NCI-H345 treated with DMSO at 0.1 percent for 48 hours (cell line): ENCODE results near the gene ROCK2.
"Not testable (repeated sequence)": the region's sequence is repeated elsewhere in the genome, so short reads cannot be mapped to it uniquely, and the experiment has no call there.

Experiments
- DNase-seq: peaks from one replicate; lab custom pipeline; 2025; ENCODE audit not compliant: unreplicated experiment; lab: John Stamatoyannopoulos, UW

Gene ROCK2

DNA sequence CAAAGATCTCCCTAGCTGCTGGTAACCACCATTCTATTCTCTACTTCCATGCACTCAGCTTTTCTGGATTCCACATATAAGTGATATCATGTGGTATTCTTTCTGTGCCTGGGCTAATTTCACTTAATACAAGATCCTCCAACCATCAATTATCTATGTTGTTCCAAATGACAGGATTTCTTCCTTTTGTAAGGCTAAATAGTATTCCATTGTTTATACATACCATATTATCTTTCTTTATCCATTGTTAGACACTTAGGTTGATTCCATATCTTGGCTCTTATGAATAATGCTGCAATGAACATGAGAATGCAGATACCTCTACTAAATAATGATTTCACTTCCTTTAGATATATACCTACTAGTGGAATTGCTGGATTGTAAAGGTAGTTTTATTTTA lies 66.2 kb downstream of the ROCK2 start:
- DNase-seq: no peak

DNA sequence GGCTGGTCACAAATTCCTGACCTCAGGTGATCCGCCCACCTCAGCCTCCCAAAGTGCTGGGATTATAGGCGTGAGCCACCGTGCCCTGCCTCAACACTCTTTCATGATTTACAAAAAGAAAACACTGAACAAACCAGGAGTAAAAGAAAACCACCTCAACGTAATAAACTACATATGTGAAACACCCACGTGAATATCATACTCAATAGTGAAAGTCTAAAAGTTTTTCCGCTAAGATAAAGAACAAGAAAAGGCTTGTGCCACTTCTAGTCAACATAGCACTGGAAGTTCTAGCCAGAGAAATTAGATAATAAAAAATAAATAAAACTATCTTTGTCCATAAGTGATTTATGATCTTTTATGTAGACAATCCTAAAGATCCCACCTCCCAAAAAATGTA lies 68.5 kb downstream of the ROCK2 start:
- DNase-seq: no peak

DNA sequence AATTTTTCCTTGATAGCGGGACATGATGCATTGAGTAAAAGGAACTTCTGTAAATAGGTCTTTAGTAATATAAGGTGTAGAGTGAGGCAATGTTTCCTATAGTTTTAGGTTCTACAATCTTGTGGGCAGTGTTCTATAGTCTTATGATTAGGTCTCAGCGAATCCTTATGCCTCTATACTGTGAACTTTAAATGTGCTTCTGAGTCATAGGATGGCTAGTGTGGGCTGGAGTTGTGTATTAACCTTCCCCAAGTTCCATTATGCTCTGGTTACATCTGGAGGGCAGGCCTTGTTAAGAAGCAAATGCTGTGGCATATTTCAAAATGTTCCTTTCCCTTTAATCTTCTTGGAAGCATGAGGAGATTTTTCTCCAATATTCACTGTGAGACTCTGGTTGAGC lies 73.5 kb downstream of the ROCK2 start:
- DNase-seq: no peak

DNA sequence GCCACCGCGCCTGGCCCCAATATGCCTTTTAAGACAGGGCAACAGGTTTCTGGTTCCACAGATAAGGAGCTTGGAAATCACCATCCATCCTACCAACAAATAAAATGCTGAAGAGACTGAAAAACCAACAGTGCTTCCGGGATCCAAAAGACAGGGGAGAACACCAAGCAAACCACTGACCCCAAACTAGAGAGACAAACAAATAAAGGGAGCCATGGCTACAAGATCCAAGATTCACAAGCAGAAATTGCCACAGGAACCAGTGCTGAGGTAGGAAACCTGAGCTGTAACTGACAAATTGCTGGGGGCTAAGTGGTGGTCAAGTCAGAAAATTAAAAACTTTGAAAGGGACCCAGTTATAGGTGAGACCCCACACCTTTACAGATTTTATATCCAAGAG lies 76.5 kb downstream of the ROCK2 start:
- no peak for DNase-seq

DNA sequence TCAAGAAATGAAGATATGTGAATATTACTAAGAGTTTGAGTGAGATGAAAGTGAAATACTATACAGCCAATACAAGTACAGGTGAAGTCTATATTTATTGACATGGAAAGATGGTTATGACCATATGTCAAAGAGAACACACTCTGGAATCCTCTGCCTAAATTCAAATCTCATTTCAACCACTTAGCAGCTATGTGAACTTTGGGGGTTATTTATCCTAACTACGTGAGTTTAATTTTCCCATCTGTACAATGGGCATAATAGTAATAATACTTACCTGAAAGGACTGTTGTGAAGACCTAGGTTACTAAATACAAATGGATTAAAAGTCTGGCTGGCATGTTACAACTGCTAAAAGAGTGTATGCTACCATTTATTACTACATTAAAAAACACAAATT lies 79.6 kb downstream of the ROCK2 start:
- no peak for DNase-seq

DNA sequence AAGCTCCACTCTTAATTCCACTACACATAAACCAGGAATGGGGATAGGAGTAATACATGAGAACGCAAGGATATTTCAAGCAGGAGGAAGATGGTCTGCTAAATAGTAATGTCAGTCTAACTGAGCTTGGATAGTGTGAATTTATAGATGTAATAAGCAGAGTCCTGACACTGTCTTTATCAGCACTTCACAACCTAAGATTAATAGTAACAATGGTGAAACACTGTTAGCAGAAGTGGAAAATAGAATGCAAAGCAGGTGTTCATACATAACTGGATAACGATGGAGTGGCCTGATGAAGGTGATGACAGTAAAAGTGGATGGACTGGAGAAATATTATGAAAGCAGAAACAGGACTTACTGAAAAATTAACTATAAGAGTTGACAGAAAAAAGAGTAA lies 80.4 kb downstream of the ROCK2 start:
- DNase-seq: no peak

DNA sequence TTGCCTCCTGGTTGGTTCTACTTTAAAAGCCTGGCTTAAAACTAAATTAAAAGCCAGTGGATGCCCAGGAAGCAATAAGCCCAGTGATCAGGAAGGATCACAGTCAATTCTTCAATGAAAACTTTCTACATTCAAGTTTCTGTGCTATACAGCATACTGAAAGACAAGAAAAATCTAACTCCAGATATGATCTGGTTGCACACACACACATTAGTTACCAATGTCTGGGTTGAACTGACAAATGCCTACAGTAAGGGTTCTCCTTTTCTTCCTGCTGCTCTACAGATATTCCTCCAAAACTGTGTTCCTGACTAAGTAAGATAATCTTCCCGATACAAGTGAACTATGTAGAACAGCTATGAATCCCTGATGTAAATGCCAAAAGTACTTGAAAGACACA lies 81.3 kb downstream of the ROCK2 start:
- no peak for DNase-seq

DNA sequence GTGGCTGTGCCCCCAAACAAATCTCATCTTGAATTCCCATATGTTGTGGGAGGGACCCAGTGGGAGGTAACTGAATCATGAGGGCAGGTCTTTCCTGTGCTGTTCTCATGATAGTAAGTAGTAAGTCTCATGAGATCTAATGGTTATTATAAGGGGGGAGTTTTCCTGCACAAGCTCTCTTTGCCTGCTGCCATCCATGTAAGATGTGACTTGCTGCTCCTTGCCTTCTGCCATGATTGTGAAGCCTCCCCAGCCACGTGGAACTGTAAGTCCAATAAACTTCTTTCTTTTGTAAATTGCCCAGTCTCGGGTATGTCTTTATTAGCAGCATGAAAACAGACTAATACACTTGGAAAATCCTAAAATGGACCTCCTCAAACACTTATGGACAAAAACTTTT lies 82.0 kb downstream of the ROCK2 start:
- not testable (repeated sequence) for DNase-seq

DNA sequence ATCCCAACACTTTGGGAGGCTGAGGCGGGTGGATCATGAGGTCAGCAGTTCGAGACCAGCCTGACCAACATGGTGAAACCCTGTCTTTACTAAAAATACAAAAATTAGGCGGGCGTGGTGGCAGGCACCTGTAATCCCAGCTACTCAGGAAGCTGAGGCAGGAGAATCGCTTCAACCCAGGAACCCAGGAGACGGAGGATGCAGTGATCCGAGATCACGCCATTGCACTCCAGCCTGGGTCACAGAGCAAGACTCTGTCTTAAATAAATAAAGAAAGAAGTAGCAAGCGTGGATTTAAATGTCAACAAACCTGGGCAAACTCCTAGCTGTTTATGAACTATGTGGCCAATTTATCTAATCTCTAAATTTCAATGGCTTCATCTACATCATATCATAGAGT lies 82.9 kb downstream of the ROCK2 start:
- not testable (repeated sequence) for DNase-seq

DNA sequence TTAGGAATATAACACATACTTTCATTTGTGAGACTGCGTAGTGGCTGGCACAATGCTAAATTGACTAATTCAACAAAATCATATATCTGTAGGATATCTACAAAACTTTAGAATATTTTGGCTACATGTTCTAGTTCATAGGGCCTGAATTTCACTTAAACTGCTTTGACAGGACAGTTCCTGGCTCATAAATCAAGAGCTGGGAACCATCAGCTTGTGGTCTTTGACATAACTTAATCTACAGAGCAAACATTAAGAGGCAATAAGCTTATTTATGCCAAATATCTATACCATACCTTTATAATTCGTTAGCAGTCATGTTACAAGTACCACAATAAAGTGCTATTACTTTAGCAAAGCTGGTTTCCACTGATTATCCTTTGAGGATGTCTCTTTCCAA lies 83.5 kb downstream of the ROCK2 start:
- no peak for DNase-seq

DNA sequence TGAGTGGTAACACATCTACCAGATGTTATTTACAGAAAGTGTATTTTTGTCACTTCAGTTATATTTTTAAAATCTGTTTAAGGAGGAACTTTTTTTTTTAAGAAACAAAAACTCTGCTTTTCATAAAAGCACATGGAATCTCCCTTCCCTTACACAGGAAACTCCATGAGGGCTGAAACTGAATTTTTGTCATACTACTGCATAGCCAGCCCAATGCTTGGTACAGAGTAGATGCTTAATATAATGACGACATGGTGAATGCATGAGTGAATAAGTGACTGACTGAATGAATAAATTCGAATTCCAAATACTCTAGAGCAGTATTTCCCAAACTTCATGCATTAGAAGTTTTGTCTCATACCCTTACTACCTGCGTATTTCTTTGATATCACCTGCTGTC lies 86.5 kb downstream of the ROCK2 start:
- DNase-seq: no peak

DNA sequence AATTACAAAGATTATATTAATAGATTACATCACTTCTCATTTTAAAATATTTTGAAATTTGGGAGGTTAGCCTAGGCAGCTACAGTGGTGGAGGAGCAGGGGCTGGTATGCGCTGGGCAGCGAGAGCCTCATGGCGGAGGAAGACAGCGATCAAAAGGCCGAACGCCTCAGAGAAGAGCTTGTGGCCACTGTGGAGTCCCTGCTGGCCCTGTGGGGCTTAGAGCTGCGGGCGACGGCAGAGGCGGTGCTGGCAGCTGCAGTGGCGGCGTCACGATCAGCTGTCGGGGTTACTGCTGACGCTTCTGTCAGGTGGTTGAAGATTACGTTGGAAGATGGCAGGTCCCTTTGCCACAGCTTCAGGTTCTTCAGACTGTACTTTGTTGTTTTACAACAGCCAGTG lies 87.4 kb downstream of the ROCK2 start:
- no peak for DNase-seq

DNA sequence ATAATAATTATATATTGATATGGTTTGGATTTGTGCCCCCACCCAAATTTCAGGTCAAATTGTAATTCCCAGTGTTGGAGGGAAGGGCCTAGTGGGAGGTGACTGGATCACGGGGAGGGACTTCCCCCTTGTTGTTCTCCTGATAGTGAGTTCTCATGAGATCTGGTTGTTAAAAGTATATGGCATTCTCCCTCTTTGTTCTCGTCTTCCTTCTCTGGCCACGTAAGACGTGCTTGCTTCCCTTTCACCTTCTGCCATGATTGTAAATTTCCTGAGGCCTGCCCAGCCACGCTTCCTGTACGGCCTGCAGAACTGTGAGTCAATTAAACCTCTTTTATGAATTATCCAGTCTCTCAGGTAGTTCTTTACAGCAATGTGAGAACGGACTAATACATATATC lies 88.3 kb downstream of the ROCK2 start:
- DNase-seq: no peak

DNA sequence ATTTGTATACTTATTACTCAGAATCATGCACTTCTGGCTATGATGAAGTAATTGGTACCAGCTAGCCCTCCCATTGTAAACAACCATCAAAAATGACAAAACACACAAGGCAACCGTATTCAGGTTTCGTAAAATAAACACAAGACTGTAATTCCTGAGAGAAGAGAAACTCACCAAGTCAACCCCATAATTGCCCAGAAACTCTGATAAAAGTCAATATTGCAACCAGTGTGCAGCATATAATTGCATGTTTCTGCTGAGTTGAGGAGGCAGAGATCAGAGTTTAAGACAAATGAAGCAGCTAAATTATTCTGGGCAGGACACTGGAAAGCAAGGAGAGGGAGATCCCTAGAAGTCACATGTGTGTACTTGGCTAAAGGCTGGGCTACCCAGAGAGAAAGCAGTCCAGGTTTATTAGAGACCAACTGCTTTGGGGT lies 90.3 kb downstream of the ROCK2 start:
- DNase-seq: no peak

DNA sequence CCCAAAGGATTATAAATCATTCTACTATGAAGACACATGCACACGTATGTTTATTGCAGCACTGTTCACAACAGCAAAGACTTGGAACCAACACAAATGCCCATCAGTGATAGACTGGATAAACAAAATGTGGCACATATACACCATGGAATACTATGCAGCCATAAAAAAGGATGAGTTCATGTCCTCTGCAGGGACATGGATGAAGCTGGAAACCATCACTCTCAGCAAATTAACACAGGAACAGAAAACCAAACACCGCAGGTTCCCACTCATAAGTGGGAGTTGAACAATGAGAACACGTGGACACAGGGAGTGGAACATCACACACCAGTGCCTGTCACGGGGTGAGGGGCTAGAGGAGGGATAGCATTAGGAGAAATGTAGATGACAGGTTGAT lies 92.0 kb downstream of the ROCK2 start:
- not testable (repeated sequence) for DNase-seq

DNA sequence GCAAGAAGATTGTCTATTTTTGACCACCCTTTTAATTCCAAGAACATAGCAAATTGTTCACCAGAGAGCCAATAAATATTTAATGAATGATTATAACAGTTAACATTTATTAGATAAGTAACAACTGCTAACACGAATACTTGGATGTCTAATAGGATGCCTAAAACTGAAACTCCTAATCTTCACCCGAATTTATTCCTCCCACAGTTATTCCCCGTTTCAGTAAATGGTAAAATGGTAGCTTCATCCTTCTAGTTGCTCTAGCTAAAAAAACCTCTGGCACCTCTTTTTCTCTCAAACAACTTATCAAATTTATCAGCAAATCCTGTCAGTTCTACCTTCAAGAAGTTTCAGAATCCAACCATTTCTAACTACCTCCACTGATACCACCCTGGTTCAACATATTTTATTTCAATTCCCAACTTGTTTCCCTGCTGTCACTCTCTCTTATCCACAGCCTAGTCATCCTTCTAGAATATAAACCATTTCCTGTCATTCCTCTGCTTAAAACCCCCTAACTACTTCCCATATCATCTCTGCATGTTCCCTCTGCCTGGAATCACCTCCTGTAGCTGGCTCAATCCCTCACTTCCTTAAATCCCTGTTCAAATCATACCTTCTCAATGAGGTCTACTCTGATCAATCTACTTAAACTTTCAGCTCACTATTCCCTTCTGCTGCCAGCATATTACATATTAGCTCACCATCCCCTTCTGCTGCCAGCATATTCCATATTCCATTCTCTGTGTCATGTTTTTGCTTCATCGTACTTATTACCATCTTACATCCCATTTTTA lies 93.8 kb downstream of the ROCK2 start:
- DNase-seq: no peak

DNA sequence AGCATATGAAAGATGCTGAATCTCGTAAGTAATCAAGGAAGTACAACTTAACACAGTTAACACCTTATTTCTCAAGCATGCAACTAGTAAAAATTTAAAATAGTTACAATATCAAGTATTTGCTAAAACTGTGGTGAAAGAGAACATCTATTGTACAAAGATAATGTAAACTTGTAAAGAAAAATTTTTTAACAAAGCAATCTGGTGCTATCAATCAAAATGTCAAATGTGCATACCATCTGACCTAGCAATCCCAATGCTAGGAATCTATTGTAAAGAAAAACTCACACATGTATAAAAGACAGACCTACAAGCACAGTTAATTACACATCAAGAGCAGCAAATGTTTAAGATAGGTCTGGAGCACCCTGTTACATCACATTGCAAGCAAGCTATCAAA lies 99.1 kb downstream of the ROCK2 start:
- DNase-seq: no peak

DNA sequence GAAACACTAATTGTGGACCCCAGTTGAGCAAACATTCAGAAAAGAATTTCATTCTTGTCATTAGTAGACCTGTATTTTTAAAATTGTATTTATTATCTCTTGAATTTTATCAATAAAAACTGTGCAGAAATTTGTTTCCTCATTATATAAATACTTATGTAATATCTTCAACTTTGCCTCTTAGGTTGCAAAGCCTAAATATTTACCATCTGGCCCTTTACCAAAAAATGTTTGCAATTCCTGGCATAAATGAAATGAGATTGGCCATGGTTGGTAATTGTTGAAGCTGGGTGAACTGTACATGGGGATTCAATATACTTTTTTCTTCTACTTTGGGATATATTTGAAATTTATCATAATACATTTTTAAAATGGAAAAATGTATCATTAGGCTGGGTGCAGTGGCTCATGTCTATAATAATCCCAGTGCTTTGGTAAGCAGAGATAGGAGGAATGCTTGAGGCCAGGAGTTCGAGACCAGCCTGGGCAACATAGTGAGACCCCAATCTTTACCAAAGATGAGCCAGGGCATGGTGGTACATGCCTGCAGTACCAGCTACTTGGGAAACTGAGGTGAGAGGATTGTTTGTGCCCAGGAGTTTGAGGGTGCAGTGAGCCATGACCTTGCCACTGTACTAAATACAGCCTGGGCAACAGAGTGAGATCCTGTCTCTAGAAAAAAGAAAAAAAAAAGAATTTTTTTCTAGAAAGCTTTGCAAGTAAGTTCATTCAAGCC lies 100.2 kb downstream of the ROCK2 start:
- DNase-seq: no peak

DNA sequence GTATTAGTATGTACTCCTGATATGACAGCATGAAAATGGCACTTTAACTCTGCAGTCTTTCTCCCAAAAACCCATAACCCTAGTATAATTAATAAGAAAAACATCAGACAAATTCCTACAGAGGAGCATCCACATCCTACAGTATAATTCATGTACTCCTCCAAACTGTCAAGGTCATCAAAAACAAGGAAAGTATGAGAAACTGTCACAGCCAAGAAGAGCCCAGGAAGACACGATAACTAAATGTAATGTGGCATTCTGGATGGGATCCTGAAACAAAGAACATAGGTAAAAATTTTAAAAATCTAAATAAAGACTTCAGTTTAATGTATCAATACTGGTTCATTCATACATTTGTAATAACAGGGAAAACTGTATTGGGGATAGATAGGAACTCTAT lies 100.9 kb downstream of the ROCK2 start:
- no peak for DNase-seq

DNA sequence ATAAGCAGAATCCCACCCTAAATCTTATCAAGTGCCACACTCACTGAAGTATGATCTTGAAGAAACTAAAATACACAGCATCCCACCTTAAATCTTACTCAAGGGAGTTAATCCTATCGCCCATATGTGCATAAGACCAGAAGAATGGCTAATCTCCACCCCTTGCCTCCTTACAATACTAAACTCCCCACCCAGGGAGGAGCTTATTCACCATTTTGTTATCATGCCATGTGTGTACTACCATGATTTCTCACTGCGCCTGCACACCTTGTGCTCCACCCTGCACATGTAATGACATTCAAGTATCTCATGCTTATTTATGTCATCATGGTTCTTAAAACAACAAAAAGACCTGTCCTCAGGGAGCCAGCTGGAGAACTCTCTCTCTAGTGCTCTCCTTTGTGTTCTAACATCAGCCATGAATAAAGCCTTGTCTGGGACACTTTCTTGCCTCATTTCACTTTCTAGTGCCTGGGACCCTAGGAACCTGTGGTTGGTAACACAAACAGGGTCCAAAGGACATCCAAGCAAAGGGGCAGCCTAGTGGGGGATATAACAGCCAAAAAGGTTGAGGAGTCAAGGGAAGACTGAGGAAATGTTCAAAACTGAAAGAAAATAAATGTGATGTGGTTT lies 101.8 kb downstream of the ROCK2 start:
- DNase-seq: peak; percentile 63

DNA sequence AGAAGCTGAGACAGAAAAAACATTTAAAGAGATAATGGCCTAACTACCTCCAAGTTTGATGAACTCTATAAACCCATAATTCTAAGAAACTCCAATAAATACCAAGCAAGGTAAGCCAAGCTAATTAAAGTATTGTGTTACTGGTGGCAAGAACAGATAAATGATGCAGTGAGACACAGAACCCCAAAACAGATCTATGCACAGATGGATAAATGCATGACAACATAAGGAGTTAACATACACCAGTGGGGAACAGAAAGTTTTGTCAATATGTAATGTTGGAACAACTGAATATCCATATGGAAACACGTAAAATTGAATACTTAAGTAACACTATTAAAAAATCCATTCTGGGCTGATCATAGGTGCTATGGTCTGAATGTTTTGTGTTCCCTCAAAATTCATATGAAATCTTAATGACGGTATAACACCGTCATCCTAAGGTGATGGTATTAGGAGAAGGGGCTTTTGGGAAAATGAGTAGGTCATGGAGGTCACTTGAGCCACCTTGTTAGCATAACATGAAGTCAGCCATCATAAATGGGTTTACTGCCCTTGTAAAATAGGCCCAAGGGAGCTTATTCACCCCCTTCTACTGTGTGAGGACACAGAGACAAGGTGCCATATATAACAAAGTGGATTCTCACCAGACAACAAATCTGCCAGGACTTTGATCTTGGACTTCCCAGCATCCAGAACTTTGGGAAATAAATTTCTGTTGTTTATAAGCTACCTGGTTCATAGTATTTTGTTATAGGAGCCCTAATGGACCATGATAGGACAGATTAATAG lies 102.8 kb downstream of the ROCK2 start:
- no peak for DNase-seq
